ENCODE data around the gene STRN3. TPM values are rescaled to one million over a fixed set of nuclear protein-coding genes. Genes with fewer than 3 reads are reported as not detected.

Gene STRN3
- total RNA-seq, 1 donor from 2014 or later = 58.1 TPM

- H3K4me1 Mint-ChIP-seq (ENCODE audit: low read depth, unreplicated experiment) = peaks cover 14% of the 10 kb centered on the region
- peaks cover 6% of the 10 kb centered on the region for H3K27me3 Mint-ChIP-seq (ENCODE audit: unreplicated experiment)
- H3K36me3 Mint-ChIP-seq (ENCODE audit: unreplicated experiment) = no peaks in the 10 kb centered on the region
- H3K9me3 Mint-ChIP-seq (ENCODE audit: unreplicated experiment) = peaks cover 12% of the 10 kb centered on the region
- H3K27ac Mint-ChIP-seq (ENCODE audit: unreplicated experiment) = no peak overlapping the region
- no peak for DNase-seq
- no peak overlapping the region for H3K4me3 Mint-ChIP-seq (ENCODE audit: unreplicated experiment)
- TF ChIP-seq, protein P1, sequence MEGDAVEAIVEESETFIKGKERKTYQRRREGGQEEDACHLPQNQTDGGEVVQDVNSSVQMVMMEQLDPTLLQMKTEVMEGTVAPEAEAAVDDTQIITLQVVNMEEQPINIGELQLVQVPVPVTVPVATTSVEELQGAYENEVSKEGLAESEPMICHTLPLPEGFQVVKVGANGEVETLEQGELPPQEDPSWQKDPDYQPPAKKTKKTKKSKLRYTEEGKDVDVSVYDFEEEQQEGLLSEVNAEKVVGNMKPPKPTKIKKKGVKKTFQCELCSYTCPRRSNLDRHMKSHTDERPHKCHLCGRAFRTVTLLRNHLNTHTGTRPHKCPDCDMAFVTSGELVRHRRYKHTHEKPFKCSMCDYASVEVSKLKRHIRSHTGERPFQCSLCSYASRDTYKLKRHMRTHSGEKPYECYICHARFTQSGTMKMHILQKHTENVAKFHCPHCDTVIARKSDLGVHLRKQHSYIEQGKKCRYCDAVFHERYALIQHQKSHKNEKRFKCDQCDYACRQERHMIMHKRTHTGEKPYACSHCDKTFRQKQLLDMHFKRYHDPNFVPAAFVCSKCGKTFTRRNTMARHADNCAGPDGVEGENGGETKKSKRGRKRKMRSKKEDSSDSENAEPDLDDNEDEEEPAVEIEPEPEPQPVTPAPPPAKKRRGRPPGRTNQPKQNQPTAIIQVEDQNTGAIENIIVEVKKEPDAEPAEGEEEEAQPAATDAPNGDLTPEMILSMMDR (IDR thresholded peaks at IDR 0.05; ENCODE audit: partially characterized antibody, unreplicated experiment) = no peak
These were observed 3.8 kb downstream of the STRN3 start for GRCh38 chr14:31022386-31022785.

DNA sequence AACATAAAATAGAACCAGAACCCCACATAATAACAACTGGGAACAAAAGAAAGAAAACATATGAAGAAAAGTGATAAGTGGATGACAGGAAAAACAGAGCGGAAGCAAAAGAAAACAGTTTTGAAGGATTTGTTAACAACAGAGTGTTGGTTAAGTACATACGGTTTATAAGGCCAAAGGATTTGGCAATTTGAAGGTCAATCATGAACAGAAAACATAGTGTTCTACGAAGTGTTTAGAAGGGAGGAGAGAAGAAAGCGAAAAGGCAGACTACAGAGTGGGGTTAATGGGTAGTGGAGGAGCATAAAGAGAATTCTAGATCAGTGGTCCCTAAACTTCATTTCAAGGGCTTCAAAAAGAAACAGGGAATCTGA is 4.6 kb downstream of the STRN3 start:
- peaks cover 6% of the 10 kb centered on the region for H3K9me3 Mint-ChIP-seq (ENCODE audit: unreplicated experiment)
- H3K27ac Mint-ChIP-seq (ENCODE audit: unreplicated experiment) = no peak overlapping the region
- no peak overlapping the region for H3K4me3 Mint-ChIP-seq (ENCODE audit: unreplicated experiment)
- no peaks in the 10 kb centered on the region for H3K36me3 Mint-ChIP-seq (ENCODE audit: unreplicated experiment)
- no peak for DNase-seq
- H3K4me1 Mint-ChIP-seq (ENCODE audit: low read depth, unreplicated experiment) = peaks cover 14% of the 10 kb centered on the region
- H3K27me3 Mint-ChIP-seq (ENCODE audit: unreplicated experiment) = peaks cover 4% of the 10 kb centered on the region
- TF ChIP-seq, protein P1 (IDR thresholded peaks at IDR 0.05; ENCODE audit: partially characterized antibody, unreplicated experiment) = no peak

- Mint-ChIP-seq H3K36me3 (ENCODE audit: unreplicated experiment) (no peaks in the 10 kb centered on the region), H3K27me3 (ENCODE audit: unreplicated experiment) (peaks cover 4% of the 10 kb centered on the region), H3K4me3 (ENCODE audit: unreplicated experiment) (no peak overlapping the region), H3K4me1 (ENCODE audit: low read depth, unreplicated experiment) (peaks cover 14% of the 10 kb centered on the region), H3K27ac (ENCODE audit: unreplicated experiment) (no peak overlapping the region), H3K9me3 (ENCODE audit: unreplicated experiment) (peaks cover 6% of the 10 kb centered on the region)
- no peak for DNase-seq
- TF ChIP-seq, protein P1 (IDR thresholded peaks at IDR 0.05; ENCODE audit: partially characterized antibody, unreplicated experiment) = no peak
These were observed 5.2 kb downstream of the STRN3 start for GRCh38 chr14:31020834-31021575.

DNA sequence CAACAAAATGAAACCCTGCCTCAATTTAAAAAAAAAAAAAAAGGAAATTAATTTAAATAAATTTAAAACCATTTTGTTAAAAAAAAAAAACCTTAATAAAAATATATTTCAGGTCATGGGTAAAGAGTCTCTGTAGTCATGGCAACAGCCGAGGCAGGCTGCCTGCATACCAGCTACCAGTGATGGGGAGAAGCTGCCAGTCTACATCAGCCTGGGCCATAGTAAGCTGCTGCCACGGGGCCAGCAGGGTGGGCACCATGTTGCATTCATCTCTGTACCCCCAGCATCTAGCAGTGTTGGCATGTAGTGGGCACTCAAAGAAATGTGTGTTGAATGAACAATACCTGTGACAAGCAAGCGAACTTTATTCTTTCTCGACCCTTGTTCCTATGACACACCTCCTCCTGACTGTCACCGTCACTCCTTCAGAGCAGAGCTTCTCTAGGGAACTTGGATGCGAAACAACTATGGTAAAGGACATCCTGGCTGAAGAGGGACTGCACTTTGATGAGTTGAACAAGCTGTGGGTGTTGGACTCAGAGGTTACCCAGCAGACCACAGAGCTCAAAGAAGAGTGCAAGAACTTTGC is 8.0 kb downstream of the STRN3 start:
- peaks cover 5% of the 10 kb centered on the region for H3K4me1 Mint-ChIP-seq (ENCODE audit: low read depth, unreplicated experiment)
- H3K4me3 Mint-ChIP-seq (ENCODE audit: unreplicated experiment) = no peak overlapping the region
- H3K36me3 Mint-ChIP-seq (ENCODE audit: unreplicated experiment) = no peaks in the 10 kb centered on the region
- no peaks in the 10 kb centered on the region for H3K27me3 Mint-ChIP-seq (ENCODE audit: unreplicated experiment)
- H3K27ac Mint-ChIP-seq (ENCODE audit: unreplicated experiment) = no peak overlapping the region
- TF ChIP-seq, protein P1 (IDR thresholded peaks at IDR 0.05; ENCODE audit: partially characterized antibody, unreplicated experiment) = no peak
- DNase-seq = no peak
- no peaks in the 10 kb centered on the region for H3K9me3 Mint-ChIP-seq (ENCODE audit: unreplicated experiment)

DNA sequence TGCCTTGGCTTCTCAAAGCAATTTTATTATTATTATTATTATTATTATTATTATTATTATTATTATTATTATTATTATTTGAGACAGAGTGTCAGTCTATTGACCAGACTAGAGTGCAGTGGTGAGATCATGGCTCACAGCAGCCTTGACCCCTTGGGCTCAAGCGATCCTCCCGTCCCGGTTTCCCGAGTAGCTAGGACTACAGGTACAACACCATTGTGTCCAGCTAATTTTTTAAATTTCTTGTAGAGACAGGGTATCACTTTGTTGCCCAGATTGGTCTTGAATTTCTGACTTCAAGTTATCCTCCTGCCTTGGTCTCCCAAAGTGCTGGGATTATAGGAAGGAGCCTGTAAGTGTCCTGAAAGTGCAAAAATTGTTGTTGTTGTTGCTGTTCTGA is 12.3 kb downstream of the STRN3 start:
- Mint-ChIP-seq H3K36me3 (ENCODE audit: unreplicated experiment) (no peaks in the 10 kb centered on the region), H3K27me3 (ENCODE audit: unreplicated experiment) (no peaks in the 10 kb centered on the region), H3K27ac (ENCODE audit: unreplicated experiment) (no peak overlapping the region)

More for the DNA sequence above, 12.3 kb downstream of the STRN3 start:
- TF ChIP-seq, protein P1 (IDR thresholded peaks at IDR 0.05; ENCODE audit: partially characterized antibody, unreplicated experiment) = no peak
- H3K4me1 Mint-ChIP-seq (ENCODE audit: low read depth, unreplicated experiment) = no peaks in the 10 kb centered on the region
- no peak overlapping the region for H3K4me3 Mint-ChIP-seq (ENCODE audit: unreplicated experiment)
- H3K9me3 Mint-ChIP-seq (ENCODE audit: unreplicated experiment) = no peaks in the 10 kb centered on the region
- no peak for DNase-seq
